ENCODE measurements around the gene TEAD4. TPM values are rescaled to one million over a fixed set of nuclear protein-coding genes. Genes with fewer than 3 reads are reported as not detected.
A peak's percentile ranks its signal among the peaks of the same experiment; 100 is the strongest.

The TEAD4 gene
- total RNA-seq, 2 donors from 2014 or later = 12.9 to 41.5 TPM

GRCh38 chr12:3075315-3075714, 116.1 kb downstream of the TEAD4 start:
- H3K27ac ChIP-seq = no peak overlapping the region
- no peak overlapping the region for H3K4me3 ChIP-seq
- no peak for DNase-seq (ENCODE audit: low spot score)
- H3K4me1 ChIP-seq = peaks cover 0 to 37% of the 10 kb centered on the region in 2 donors
- H3K27me3 ChIP-seq = no peaks in the 10 kb centered on the region
- no peak for TF ChIP-seq CTCF (IDR thresholded peaks at IDR 0.05)
- H3K36me3 ChIP-seq = no peaks in the 10 kb centered on the region
- no peaks in the 10 kb centered on the region for H3K9me3 ChIP-seq

GRCh38 chr12:3076730-3077571, 117.8 kb downstream of the TEAD4 start, which contains the start of gene TSPAN9:
Gene TSPAN9, plus strand, starts transcription at chr12:3077379. Its CDS starts 123,815 bp downstream, at chr12:3201194.
- TF ChIP-seq CTCF (IDR thresholded peaks at IDR 0.05) = no peak
- Histone ChIP-seq H3K9me3 (no peaks in the 10 kb centered on the region), H3K27ac (peak within 1 kb of the TSS; percentile 95 to 96), H3K4me3 (peak within 1 kb of the TSS; percentile 87), H3K36me3 (no peaks in the 10 kb centered on the region), H3K27me3 (no peaks in the 10 kb centered on the region), H3K4me1 (peaks cover 0 to 47% of the 10 kb centered on the region in 2 donors)
- peak; percentile 74 for DNase-seq (ENCODE audit: low spot score)

DNA sequence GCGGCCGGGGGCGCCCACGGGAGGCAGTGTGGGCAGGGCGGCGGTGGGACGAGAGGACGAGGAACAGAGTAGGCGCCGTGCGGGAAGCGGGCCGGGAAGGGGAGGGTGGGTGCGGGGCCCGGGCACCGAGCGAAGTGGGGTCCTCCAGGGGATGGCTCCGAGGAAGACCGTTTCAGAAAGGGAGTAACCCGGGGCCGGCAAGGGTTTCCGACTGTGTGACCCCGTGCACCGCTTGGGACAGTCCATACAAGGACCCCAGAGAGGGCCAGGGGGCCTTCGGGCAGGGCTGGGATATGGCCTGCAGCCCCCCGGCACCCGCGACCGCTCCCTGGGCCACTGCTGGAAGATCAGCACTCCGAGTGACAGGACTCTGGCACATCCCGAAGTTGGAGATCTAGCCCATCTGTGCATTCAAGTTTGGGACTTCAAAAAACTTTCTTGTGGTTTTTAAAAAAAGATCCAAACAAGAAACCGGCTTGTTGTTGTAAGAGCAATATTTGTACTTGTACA, 118.4 kb downstream of the TEAD4 start:
- no peaks in the 10 kb centered on the region for H3K36me3 ChIP-seq
- no peaks in the 10 kb centered on the region for H3K27me3 ChIP-seq
- peak overlapping the region; percentile 87 for H3K4me3 ChIP-seq
- H3K27ac ChIP-seq = peak overlapping the region; percentile 95 to 96
- no peaks in the 10 kb centered on the region for H3K9me3 ChIP-seq
- peaks cover 0 to 54% of the 10 kb centered on the region in 2 donors for H3K4me1 ChIP-seq
- TF ChIP-seq CTCF (IDR thresholded peaks at IDR 0.05) = no peak
- DNase-seq (ENCODE audit: low spot score) = no peak

DNA sequence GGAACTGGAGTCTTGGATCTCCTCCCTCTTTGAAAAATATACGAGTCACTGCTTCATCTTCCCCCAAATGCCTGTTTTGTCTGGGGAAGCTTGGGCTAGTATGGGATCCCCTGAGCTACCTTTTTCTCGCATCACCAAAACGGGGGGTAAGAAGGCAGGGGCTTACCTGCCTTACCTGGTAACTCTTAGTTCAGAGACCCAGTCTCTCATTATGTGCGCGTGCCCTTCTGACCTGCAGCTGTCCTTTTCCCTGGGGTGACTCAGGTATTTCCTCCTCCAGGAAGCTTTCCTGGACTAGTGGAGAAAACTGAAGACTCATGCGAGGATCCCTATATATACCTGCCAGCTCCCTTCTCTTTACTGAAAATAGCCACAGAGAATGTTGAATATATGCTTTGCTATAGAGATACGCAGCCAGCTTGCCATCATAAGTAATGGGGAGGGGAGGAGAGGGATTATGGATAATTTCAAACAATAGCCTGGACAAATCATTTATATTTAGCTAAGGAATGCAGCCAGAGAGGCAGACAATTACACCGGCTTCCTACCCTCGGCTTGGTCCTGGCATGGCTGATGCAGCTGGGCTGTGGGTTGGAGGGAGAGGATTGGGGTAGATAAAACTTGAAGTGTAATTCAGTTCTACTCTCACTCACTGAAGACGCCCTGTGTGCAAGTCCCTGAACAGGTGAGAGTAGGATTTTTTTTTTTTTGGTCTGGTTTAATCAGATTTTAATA, 119.1 kb downstream of the TEAD4 start:
- Histone ChIP-seq H3K27ac (peak overlapping the region; percentile 95 to 96), H3K9me3 (no peaks in the 10 kb centered on the region), H3K27me3 (no peaks in the 10 kb centered on the region), H3K4me3 (peak overlapping the region; percentile 87), H3K36me3 (no peaks in the 10 kb centered on the region), H3K4me1 (peaks cover 0 to 58% of the 10 kb centered on the region in 2 donors)
- no peak for TF ChIP-seq CTCF (IDR thresholded peaks at IDR 0.05)
- DNase-seq (ENCODE audit: low spot score) = no peak

GRCh38 chr12:3081091-3081490, 121.9 kb downstream of the TEAD4 start:
- DNase-seq (ENCODE audit: low spot score) = no peak
- Histone ChIP-seq H3K9me3 (no peaks in the 10 kb centered on the region), H3K27me3 (no peaks in the 10 kb centered on the region), H3K4me1 (peaks cover 0 to 76% of the 10 kb centered on the region in 2 donors), H3K36me3 (no peaks in the 10 kb centered on the region), H3K27ac (peak overlapping the region; percentile 8 to 14), H3K4me3 (no peak overlapping the region)
- no peak for TF ChIP-seq CTCF (IDR thresholded peaks at IDR 0.05)
